ENCODE data around the gene NPM1.

Gene NPM1

GRCh38 chr5:171428809-171429542 lies 41.3 kb downstream of the NPM1 start:
- DNase-seq = no peak

GRCh38 chr5:171429543-171429910 lies 41.9 kb downstream of the NPM1 start:
- no peak for DNase-seq

GRCh38 chr5:171431251-171431777 lies 43.7 kb downstream of the NPM1 start:
- no peak for DNase-seq

GRCh38 chr5:171432076-171432475 lies 44.4 kb downstream of the NPM1 start:
- no peak for DNase-seq

GRCh38 chr5:171432583-171433351 lies 45.1 kb downstream of the NPM1 start:
- DNase-seq = no peak

- DNase-seq = no peak
These were observed 45.7 kb downstream of the NPM1 start for GRCh38 chr5:171433352-171433698.

GRCh38 chr5:171433982-171434676 lies 46.5 kb downstream of the NPM1 start:
- DNase-seq = no peak

GRCh38 chr5:171434874-171435273 lies 47.2 kb downstream of the NPM1 start:
- no peak for DNase-seq

GRCh38 chr5:171435908-171436307 lies 48.3 kb downstream of the NPM1 start:
- DNase-seq = no peak

GRCh38 chr5:171436804-171437285 lies 49.2 kb downstream of the NPM1 start:
- no peak for DNase-seq

- DNase-seq = no peak
These were observed 49.7 kb downstream of the NPM1 start for GRCh38 chr5:171437286-171437821.

GRCh38 chr5:171438738-171439137 lies 51.1 kb downstream of the NPM1 start:
- no peak for DNase-seq

GRCh38 chr5:171441246-171441791 lies 53.7 kb downstream of the NPM1 start:
- no peak for DNase-seq

- no peak for DNase-seq
These were observed 54.8 kb downstream of the NPM1 start for GRCh38 chr5:171442287-171443042.

- DNase-seq = no peak
These were observed 56.9 kb downstream of the NPM1 start for GRCh38 chr5:171444582-171444981.

- DNase-seq = no peak
These were observed 58.2 kb downstream of the NPM1 start for GRCh38 chr5:171445644-171446516.

- no peak for DNase-seq
These were observed 59.6 kb downstream of the NPM1 start for GRCh38 chr5:171447226-171447625.

GRCh38 chr5:171449426-171449825 lies 61.8 kb downstream of the NPM1 start:
- no peak for DNase-seq

GRCh38 chr5:171450423-171451331 lies 63.0 kb downstream of the NPM1 start:
- peak; percentile 23 for DNase-seq

- no peak for DNase-seq
These were observed 63.8 kb downstream of the NPM1 start for GRCh38 chr5:171451421-171451820.

Measured in activated CD4-positive, alpha-beta T cell treated with anti-CD3 and anti-CD28 coated beads, Interleukin-2, Interleukin-6, amounts not matched to agents 100 ng/mL and 50 ng/mL, durations not matched to agents 16 hours and 8 hours (primary cell).